PC-9 (cell line): ENCODE data around the gene JPH4.

Experiments used
- EZH2 ChIP-seq: fragments of 200-600 bp; sonication (generic); IDR thresholded peaks from 2 replicates; pipeline ENCODE4 v1.8.0; 2017; ENCODE audit warnings: antibody characterized with exemption, low read depth
- TF ChIP-seq, protein P1 (sequence below): fragments of 200-600 bp; sonication (generic); conservative IDR thresholded peaks from 2 replicates; pipeline ENCODE4 v1.6.1; 2017; ENCODE audit warnings: mixed run types, antibody characterized with exemption, mild to moderate bottlenecking, moderate library complexity

DNA sequence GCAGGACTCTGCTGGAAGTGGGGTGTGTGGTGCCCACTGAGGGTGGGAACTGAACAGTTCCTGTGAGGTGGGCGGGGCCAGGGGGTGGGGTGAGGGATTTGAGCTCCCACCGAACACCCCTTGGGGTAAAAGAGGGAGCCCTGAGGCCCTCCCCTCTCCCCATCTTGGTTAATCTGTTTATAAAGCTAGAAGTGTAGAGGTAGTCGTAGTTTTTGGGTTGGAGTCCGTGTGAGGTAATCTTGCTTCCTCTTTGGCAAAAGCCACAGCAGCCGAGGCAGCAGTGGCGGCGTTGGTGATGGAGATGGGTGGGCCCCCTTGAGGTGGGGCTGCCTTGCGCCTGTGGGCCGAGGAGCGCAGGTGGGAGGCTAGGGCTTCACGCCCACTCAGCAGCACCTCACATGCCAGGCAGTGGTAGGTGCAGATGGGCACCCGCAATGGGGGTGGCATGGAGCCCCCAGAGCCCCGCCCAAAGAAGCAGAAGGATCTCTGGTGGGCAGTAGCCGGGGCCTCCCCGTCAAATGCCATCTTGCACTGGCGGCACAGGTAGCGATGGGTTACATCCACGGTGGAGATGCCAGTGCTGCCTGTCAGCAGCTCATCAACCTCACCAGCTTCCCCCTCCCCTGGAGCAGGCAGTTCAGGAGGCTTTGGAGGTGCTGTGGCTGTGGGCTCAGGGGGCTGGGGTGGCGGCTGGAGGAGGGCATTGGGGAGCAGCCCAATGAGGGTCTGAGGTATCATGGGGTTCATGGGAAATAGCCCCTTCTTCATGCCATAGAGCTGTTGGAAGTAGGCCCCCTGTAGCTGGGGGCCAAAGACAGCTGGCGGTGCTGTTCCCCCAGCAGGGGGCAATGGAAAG is 56.6 kb downstream of the JPH4 start:
- TF ChIP-seq, protein P1, sequence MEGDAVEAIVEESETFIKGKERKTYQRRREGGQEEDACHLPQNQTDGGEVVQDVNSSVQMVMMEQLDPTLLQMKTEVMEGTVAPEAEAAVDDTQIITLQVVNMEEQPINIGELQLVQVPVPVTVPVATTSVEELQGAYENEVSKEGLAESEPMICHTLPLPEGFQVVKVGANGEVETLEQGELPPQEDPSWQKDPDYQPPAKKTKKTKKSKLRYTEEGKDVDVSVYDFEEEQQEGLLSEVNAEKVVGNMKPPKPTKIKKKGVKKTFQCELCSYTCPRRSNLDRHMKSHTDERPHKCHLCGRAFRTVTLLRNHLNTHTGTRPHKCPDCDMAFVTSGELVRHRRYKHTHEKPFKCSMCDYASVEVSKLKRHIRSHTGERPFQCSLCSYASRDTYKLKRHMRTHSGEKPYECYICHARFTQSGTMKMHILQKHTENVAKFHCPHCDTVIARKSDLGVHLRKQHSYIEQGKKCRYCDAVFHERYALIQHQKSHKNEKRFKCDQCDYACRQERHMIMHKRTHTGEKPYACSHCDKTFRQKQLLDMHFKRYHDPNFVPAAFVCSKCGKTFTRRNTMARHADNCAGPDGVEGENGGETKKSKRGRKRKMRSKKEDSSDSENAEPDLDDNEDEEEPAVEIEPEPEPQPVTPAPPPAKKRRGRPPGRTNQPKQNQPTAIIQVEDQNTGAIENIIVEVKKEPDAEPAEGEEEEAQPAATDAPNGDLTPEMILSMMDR, result no peak
- no peak for TF ChIP-seq EZH2
